Measurements from ENCODE around the gene KCNH1. TPM values are rescaled to one million over a fixed set of nuclear protein-coding genes. Genes with fewer than 3 reads are reported as not detected.

KCNH1 gene
- total RNA-seq, 1 experiment from 2014 or later, result not detected

- BruUV-seq (replicated peaks), result no TSS peak
- Histone ChIP-seq H3K27me3 (ENCODE audit: insufficient read depth, low read length) (peaks cover 12% of the 10 kb centered on the region; the same call in 1 of the 2 replicates), H4K20me1 (ENCODE audit: insufficient read depth) (no peaks in the 10 kb centered on the region), H3K9ac (ENCODE audit: low read length) (no peak overlapping the region), H3K9me2 (ENCODE audit: insufficient read depth) (no peaks in the 10 kb centered on the region), H2AFZ (ENCODE audit: low read depth, low read length, poor library complexity, severe bottlenecking) (no peak overlapping the region), H3K79me2 (ENCODE audit: insufficient read depth, low read length) (no peaks in the 10 kb centered on the region), H3K27ac (ENCODE audit: low read depth, low read length) (no peak overlapping the region), H3K4me2 (ENCODE audit: low read length) (no peak overlapping the region), H3K9me3 (ENCODE audit: control insufficient read depth in 1 of 2, insufficient read depth in 1 of 2, low read depth in 1 of 2, low read length in 2 of 2) (no peaks in the 10 kb centered on the region), H3K4me1 (ENCODE audit: control insufficient read depth in 1 of 2, insufficient read depth in 2 of 2, low read length in 2 of 2) (no peaks in the 10 kb centered on the region), H3K36me3 (ENCODE audit: control insufficient read depth in 1 of 2, insufficient read depth in 2 of 2, low read length in 2 of 2) (no peaks in the 10 kb centered on the region), H3K4me3 (replicated peaks in 1 of 2; ENCODE audit: low read depth in 1 of 2, low read length in 2 of 2) (no peak overlapping the region)
- POLR2A ChIA-PET, result no interaction called here
- intact Hi-C loops (cut with micrococcal nuclease), result no loop called here
- DNase-seq (ENCODE audit: low read depth, low spot score), result no peak
- CTCF ChIA-PET, result no interaction called here
- RAD21 ChIA-PET (ENCODE audit: low non-redundant PET in 1 of 2, low total read pairs in 2 of 2, uncharacterized antibody in 2 of 2, unreplicated experiment in 2 of 2), result no interaction called here
- TF ChIP-seq ELF1 (IDR thresholded peaks at IDR 0.05; ENCODE audit: borderline replicate concordance, low read depth) (no peak), CBX3 (IDR thresholded peaks at IDR 0.05; ENCODE audit: low read depth) (no peak), CTCF (IDR thresholded peaks at IDR 0.05 in 2 of 3, conservative IDR thresholded peaks at IDR 0.05 in 1 of 3; ENCODE audit: borderline replicate concordance in 1 of 3, insufficient read depth in 1 of 3, low read depth in 2 of 3, low read length in 2 of 3) (no peak), SP1 (IDR thresholded peaks at IDR 0.05; ENCODE audit: low read depth) (no peak), FOSL1 (IDR thresholded peaks at IDR 0.05; ENCODE audit: low read depth) (no peak), EZH2 (IDR thresholded peaks at IDR 0.05) (no peak), REST (IDR thresholded peaks at IDR 0.05; ENCODE audit: low read depth) (no peak), YY1 (IDR thresholded peaks at IDR 0.05; ENCODE audit: extremely low read depth, insufficient replicate concordance, low read depth, low read length) (no peak), RAD21 (IDR thresholded peaks at IDR 0.05; ENCODE audit: low read depth) (no peak), JUND (IDR thresholded peaks at IDR 0.05) (no peak), EZH2phosphoT487 (IDR thresholded peaks at IDR 0.05; ENCODE audit: borderline replicate concordance) (no peak), SRF (IDR thresholded peaks at IDR 0.05; ENCODE audit: low read depth) (no peak), ZFX (IDR thresholded peaks at IDR 0.05) (no peak), CEBPB (IDR thresholded peaks at IDR 0.05; ENCODE audit: low read depth) (no peak), ZBTB33 (IDR thresholded peaks at IDR 0.05; ENCODE audit: extremely low read depth, insufficient replicate concordance, low read length) (no peak), SIN3A (IDR thresholded peaks at IDR 0.05; ENCODE audit: low read depth) (no peak), EGR1 (IDR thresholded peaks at IDR 0.05; ENCODE audit: low read depth) (no peak), ZNF274 (IDR thresholded peaks at IDR 0.05; ENCODE audit: low read depth, low read length) (no peak), TCF7L2 (IDR thresholded peaks at IDR 0.05; ENCODE audit: borderline replicate concordance, extremely low read depth, insufficient read depth, insufficient read length) (no peak), POLR2AphosphoS5 (IDR thresholded peaks at IDR 0.05; ENCODE audit: low read depth, low read length) (no peak)
- ATAC-seq, result no peak
Observed at GRCh38 chr1:210978316-210978973, 155.5 kb downstream of the KCNH1 start.

All from HCT116 (cell line).